Memory B cell (primary cell): Measurements from ENCODE around the gene SIK3.

ENCODE experiments used
- ATAC-seq: fragments of 150-1000 bp; cut with Tn5 transposase; 2 replicates; pipeline ENCODE4 v1.10.0; 2021; ENCODE audit warnings: low read depth, mild to moderate bottlenecking, moderate library complexity
- DNase-seq, 2 donors: peaks; one replicate each; pipeline ENCODE4 v3.0.0; 2022; ENCODE audit warnings: low spot score in 2 of 2
- H3K27ac Mint-ChIP-seq: one replicate; pipeline ENCODE4 v1.8.0; 2022; ENCODE audit warnings: mild to moderate bottlenecking, moderate library complexity, mixed read lengths
- H3K27me3 Mint-ChIP-seq: one replicate; pipeline ENCODE4 v1.8.0; 2022; ENCODE audit warnings: mixed read lengths
- H3K36me3 Mint-ChIP-seq: one replicate; pipeline ENCODE4 v1.8.0; 2022; ENCODE audit warnings: mild to moderate bottlenecking, mixed read lengths
- H3K4me1 Mint-ChIP-seq: one replicate; pipeline ENCODE4 v1.8.0; 2022; ENCODE audit warnings: mixed read lengths
- H3K4me3 Mint-ChIP-seq: one replicate; pipeline ENCODE4 v1.8.0; 2022; ENCODE audit warnings: mild to moderate bottlenecking, moderate library complexity, mixed read lengths
- H3K9me3 Mint-ChIP-seq: one replicate; pipeline ENCODE4 v1.8.0; 2022; ENCODE audit warnings: mixed read lengths

The SIK3 gene

DNA sequence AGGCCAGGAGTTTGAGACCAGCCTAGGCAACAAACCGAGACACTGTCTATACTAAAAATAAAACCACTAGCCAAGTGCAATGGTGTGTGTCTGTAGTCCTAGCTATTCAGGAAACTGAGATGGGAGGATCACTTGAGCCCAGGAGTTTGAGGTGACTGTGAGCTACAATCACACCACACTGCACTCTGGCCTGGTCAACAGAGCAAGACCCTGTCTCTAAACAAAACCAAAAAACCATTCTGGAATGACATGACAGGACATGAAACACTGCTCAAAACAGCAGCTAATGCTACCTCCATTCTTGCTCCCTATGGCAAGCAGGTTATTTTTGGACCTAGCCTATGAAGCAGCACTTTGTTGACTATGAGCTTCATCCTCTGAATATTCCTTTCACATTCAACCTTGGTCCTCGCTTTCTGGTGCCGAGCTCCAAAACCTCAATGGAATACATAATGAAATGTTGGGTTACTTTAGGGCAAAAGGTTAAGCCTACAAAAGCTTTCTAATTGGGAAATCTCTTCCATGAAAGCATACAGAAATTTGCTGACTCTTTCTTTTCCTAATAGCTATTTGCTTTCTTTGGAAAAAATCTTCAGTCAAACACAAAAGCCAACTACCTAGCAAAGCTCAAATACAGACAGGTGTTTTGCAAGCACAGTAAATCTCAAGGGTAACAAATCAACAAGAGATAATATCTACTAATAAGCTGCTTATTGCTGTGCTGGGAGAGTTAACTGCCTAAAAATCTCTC lies 21.1 kb downstream of the SIK3 start:
- Mint-ChIP-seq H3K9me3 (no peaks in the 10 kb centered on the region), H3K27me3 (no peaks in the 10 kb centered on the region), H3K4me3 (peak overlapping the region; percentile 29), H3K36me3 (peaks cover 8% of the 10 kb centered on the region), H3K4me1 (peaks cover 35% of the 10 kb centered on the region), H3K27ac (no peak overlapping the region)
- DNase-seq (no peak), ATAC-seq (no peak)

DNA sequence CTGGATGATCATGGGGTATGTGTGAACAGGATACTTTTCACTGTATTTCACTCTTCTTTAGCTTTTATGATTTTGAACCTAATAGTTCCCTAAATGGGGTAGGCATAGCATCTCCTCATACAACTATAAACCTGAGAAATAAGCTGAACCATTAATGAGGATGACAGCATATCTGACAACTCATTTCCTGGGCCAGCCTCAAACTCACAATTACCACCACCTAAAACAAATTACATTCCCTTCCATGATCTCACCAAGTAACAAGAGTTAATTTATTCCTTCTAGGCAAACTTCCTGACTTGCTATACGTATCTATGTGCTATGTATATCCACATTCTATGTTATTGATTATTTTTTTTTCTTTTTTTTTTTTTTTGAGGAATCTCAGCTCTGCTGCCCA lies 23.0 kb downstream of the SIK3 start:
- H3K4me1 Mint-ChIP-seq: peaks cover 33% of the 10 kb centered on the region
- H3K9me3 Mint-ChIP-seq: no peaks in the 10 kb centered on the region
- H3K27ac Mint-ChIP-seq: peak overlapping the region; percentile 5
- DNase-seq (no peak), ATAC-seq (no peak)
- no peaks in the 10 kb centered on the region for H3K27me3 Mint-ChIP-seq
- peaks cover 8% of the 10 kb centered on the region for H3K36me3 Mint-ChIP-seq
- no peak overlapping the region for H3K4me3 Mint-ChIP-seq

DNA sequence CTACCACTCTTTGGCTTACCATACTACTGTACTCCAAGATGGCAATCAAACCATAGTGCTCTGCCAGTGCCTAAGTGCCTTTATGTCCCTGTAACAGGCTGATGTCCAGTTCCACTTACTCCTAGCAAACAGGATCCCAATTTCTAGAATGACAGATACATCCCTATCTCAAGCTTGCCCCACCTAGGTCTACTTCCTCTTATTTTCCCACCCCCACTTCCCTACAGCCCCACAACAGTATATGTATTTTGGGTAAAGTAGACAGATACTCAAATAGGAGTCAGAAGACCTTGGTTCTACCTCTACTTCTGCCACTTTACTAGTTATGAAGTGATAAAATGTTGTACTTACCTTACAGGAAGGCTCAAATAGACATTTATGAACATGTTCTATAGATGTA lies 24.1 kb downstream of the SIK3 start:
- H3K9me3 Mint-ChIP-seq: no peaks in the 10 kb centered on the region
- peak; percentile 67 for ATAC-seq

DNA sequence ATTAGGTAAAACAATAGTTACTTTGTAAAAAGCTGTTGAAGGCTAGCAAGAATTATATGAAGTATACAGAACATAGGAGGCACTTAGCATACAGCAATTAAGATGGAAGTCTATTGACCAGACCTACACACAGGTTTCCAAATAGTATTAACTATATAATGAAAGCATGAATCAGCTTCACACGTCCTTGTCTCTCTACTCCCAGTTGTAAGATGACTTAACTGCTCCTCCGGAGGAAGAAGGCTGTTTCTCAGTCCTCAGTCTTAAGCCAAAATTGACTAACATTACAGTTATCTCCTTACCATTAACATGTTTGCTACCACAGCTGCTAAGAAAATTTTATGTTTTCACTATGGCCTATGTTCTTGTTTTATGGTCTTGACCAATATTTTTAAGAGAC lies 24.7 kb downstream of the SIK3 start:
- Mint-ChIP-seq H3K27ac (peak overlapping the region; percentile 42), H3K9me3 (no peaks in the 10 kb centered on the region), H3K4me3 (no peak overlapping the region), H3K4me1 (peaks cover 38% of the 10 kb centered on the region), H3K27me3 (no peaks in the 10 kb centered on the region), H3K36me3 (peaks cover 8% of the 10 kb centered on the region)
- ATAC-seq (no peak), DNase-seq (no peak)

More for the DNA sequence above, 24.1 kb downstream of the SIK3 start:
- no peak for DNase-seq
- Mint-ChIP-seq H3K4me3 (no peak overlapping the region), H3K27ac (peak overlapping the region; percentile 42), H3K36me3 (peaks cover 9% of the 10 kb centered on the region), H3K4me1 (peaks cover 37% of the 10 kb centered on the region), H3K27me3 (no peaks in the 10 kb centered on the region)

DNA sequence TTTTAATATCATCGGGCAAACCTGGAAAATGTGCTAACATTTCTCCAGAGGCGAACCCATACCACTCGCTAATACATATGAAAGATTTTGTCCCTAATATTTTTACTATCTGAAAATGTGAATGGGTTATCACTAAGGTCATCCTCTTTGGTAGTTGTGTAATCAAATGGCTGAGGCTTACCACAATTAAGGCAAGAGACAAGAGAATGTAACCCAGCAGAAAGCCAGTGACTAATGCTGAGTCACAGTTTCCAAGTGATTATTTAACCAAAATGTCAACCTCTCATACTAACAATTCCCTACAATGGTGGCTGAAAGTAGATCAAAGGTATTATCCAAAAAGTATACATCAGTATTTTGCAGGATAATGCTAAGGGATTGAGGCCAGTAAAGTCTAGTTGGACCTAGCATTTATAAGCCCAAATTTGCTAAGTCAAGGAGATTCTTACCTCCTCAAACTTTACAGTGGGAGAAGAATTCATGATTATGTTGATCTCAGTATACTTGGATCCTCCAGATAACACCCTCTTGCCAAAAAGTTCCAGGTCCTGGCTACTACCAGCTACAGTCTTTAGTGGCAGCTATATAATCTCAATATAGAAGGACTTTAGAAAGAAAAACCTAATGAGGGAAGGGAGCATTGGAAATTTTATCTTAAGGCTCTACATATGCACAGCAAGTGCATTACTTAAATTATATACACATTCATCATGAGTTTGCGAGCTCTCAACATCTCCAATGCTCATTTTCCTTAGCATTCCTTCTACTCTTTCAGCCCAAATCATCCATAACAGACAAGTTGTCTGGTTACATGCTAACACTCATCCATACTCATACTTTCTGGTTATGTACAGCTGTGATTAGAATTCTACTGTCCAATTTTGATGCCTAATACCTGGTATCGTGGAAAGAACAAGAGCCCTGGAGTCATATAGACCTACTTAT lies 25.4 kb downstream of the SIK3 start:
- H3K27me3 Mint-ChIP-seq: no peaks in the 10 kb centered on the region
- ATAC-seq: no peak
- no peaks in the 10 kb centered on the region for H3K9me3 Mint-ChIP-seq
- no peak overlapping the region for H3K4me3 Mint-ChIP-seq
- peaks cover 8% of the 10 kb centered on the region for H3K36me3 Mint-ChIP-seq
- DNase-seq: no peak
- peaks cover 38% of the 10 kb centered on the region for H3K4me1 Mint-ChIP-seq
- H3K27ac Mint-ChIP-seq: no peak overlapping the region

DNA sequence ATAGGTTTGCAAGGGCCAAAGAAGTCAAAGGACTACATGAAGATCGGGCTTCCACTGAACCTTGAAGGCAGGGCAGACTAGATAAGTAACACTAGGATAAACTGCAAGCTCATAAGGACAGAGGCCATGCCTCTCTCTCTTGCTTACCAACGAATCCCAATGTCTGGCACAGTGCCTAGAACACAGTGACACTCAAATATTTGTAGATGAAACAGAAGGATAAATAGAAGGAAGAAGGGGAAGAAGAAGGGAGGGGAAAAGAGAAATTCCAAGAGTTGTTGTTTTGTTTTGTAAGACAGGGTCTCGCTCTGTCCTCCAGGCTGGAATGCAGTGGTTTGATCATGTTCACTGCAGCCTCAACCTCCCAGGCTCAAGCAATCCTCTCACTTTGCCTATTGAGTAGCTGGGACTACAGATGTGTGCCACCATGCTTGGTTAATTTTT lies 26.9 kb downstream of the SIK3 start:
- H3K4me3 Mint-ChIP-seq: no peak overlapping the region
- no peak for ATAC-seq
- H3K4me1 Mint-ChIP-seq: peaks cover 35% of the 10 kb centered on the region
- no peak overlapping the region for H3K27ac Mint-ChIP-seq
- no peaks in the 10 kb centered on the region for H3K27me3 Mint-ChIP-seq
- no peak for DNase-seq
- no peaks in the 10 kb centered on the region for H3K9me3 Mint-ChIP-seq
- H3K36me3 Mint-ChIP-seq: peaks cover 13% of the 10 kb centered on the region

DNA sequence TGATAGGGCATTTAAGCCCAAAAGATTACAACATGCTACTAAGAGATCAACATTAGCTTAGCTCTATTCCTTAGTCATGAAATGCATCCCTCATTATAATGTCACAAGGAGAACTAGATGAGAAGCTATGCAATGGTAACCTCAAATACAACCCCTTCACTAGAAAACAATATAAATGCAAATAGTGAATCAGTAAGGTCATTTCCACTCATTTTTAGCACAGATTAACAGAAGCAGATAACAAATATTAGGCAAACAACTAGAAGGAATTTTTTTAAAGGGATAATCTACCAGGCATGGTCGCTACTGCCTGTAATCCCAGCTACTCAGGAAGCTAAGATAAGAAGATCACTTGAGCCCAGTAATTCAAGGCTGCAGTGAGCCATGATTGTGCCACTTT lies 28.2 kb downstream of the SIK3 start:
- Mint-ChIP-seq H3K27ac (peak overlapping the region; percentile 48), H3K4me3 (no peak overlapping the region), H3K4me1 (peaks cover 34% of the 10 kb centered on the region), H3K9me3 (no peaks in the 10 kb centered on the region), H3K36me3 (peaks cover 13% of the 10 kb centered on the region), H3K27me3 (no peaks in the 10 kb centered on the region)
- ATAC-seq (no peak), DNase-seq (no peak)

DNA sequence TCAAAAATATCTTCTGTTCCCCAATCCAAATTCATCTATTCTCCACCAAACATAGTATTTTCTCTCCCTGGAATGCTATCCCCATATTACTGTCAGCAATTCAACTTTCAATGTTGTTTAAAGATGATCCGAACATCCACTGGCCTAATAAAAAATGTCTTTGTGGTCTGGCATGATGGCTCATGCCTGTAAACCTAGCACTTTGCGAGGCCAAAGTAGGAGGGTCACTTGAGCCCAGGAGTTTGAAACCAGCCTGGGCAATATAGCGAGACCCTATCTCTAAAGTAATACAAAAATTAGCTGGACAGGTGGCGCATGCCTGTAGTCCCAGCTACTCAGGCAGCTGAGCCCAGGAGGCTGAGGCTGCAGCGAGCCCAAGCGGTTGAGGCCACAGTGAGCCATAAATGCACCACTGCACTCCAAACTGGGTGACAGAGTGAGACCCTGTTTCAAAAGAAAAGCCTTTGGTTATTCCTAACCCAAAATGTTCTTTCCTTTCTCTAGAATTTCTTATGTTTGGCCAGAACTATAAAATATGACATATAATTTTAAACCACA lies 29.8 kb downstream of the SIK3 start:
- no peaks in the 10 kb centered on the region for H3K9me3 Mint-ChIP-seq
- DNase-seq: no peak
- ATAC-seq: no peak
- no peaks in the 10 kb centered on the region for H3K27me3 Mint-ChIP-seq
- peaks cover 35% of the 10 kb centered on the region for H3K4me1 Mint-ChIP-seq
- no peak overlapping the region for H3K4me3 Mint-ChIP-seq
- H3K27ac Mint-ChIP-seq: peak overlapping the region; percentile 59
- peaks cover 11% of the 10 kb centered on the region for H3K36me3 Mint-ChIP-seq

DNA sequence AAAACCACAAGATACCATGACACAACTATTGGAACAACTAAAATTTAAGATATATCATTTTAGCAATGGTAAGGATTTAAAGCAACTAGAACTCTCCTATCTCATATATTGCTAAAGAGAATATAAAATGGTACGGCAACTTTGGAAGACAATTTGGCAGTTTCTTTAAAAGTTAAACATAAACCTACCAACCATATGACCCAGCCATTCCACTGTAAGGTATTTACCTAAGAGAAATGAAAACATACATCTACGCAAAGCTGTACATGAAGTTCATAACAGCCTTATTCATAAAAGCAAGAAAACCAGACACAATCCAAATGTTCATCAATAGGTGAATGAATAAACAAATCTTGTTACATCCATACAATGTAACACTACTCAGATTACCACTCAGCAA lies 31.3 kb downstream of the SIK3 start:
- H3K27me3 Mint-ChIP-seq: no peaks in the 10 kb centered on the region
- H3K4me3 Mint-ChIP-seq: no peak overlapping the region
- peak overlapping the region; percentile 39 for H3K27ac Mint-ChIP-seq
- ATAC-seq (no peak), DNase-seq (no peak)
- peaks cover 38% of the 10 kb centered on the region for H3K4me1 Mint-ChIP-seq
- H3K36me3 Mint-ChIP-seq: peaks cover 11% of the 10 kb centered on the region
- H3K9me3 Mint-ChIP-seq: no peaks in the 10 kb centered on the region

DNA sequence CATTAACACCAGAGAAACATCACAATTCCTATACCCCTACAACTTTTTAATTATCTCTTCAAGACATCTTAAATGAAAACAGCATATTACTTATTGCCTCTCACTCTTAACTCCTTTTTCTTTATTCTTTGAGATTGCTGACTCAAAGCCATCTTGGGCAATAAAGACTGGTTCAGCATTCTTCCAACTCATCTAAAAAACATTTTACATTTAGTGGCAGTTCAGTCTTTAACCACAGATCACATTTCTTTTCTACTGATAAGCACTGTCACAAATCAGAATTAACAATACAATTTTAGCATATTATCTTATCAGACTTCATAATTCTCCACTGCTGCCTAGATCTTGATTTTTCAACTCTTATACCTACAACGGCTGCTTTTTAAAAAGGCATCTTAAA lies 34.0 kb downstream of the SIK3 start:
- peaks cover 9% of the 10 kb centered on the region for H3K36me3 Mint-ChIP-seq
- H3K27ac Mint-ChIP-seq: peak overlapping the region; percentile 88
- peak overlapping the region; percentile 37 for H3K4me3 Mint-ChIP-seq
- no peak for ATAC-seq
- H3K4me1 Mint-ChIP-seq: peaks cover 44% of the 10 kb centered on the region
- no peaks in the 10 kb centered on the region for H3K9me3 Mint-ChIP-seq
- no peak for DNase-seq
- H3K27me3 Mint-ChIP-seq: no peaks in the 10 kb centered on the region

DNA sequence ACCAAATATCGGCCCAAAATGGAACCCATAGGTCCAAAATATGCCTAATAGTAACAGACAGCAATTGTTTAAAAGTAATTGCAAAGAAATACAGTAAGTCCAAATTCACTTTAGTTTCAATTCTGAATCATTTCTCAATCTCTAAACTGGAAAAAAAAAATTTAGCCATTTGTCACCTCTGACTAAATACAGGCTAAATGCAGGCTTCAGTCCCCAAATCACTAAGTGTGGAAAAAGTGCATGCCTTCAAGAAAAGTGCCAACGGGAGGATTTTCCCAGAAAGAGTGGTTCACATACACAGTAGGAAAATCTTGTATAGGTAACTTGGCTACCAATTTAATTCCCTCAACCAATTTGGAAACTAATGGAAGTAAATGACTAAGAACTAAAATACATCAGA lies 35.7 kb downstream of the SIK3 start:
- ATAC-seq (no peak), DNase-seq (no peak)
- Mint-ChIP-seq H3K9me3 (no peaks in the 10 kb centered on the region), H3K4me3 (no peak overlapping the region), H3K27me3 (no peaks in the 10 kb centered on the region), H3K27ac (peak overlapping the region; percentile 88), H3K4me1 (peaks cover 51% of the 10 kb centered on the region), H3K36me3 (peaks cover 16% of the 10 kb centered on the region)

DNA sequence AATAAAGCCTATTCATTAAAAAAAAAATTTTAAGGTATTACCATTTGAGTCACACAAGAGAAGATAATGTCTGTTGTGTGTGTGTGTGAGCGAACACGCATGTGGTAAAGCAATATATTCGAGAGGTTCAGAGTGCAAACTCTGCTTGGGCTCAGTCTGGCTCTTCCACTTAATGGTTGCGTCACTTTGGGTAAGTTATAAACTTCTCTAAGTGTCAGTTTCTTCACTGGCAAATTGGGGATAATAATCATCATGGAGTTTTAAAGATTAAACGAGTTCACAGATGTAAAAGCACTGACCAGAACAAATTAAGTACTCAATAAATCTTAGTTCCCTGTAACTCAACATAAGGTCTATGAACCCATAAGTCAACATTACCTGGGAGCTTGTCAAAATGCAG lies 37.0 kb downstream of the SIK3 start:
- no peak for ATAC-seq
- no peak overlapping the region for H3K27ac Mint-ChIP-seq

DNA sequence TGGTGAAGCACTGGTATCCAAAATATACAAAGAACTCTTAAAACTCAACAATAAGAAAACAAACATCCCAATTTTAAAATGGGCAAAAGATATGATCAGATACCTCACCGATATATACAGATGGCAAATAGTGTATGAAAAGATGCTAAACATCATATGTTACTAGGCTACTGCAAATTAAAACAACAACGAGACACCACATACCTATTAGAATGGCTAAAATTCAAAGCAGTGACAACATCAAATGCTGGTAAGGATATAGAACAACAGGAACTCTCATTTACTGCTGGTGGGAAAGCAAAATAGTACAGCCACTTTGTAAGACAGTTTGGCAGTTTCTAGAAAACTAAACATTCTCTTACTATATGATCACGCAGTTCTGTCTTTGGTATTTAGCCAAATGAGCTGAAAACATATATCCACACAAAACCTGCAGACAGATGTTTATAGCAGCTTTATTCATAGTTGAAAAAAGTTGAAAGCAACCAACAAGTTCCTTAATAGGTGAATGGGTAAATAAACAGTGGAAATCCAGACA lies 38.5 kb downstream of the SIK3 start:
- Mint-ChIP-seq H3K4me1 (peaks cover 53% of the 10 kb centered on the region), H3K27me3 (no peaks in the 10 kb centered on the region), H3K36me3 (peaks cover 18% of the 10 kb centered on the region), H3K4me3 (no peak overlapping the region), H3K9me3 (no peaks in the 10 kb centered on the region), H3K27ac (peak overlapping the region; percentile 51)
- DNase-seq (no peak), ATAC-seq (no peak)

More for the DNA sequence above, 37.0 kb downstream of the SIK3 start:
- DNase-seq: no peak
- H3K36me3 Mint-ChIP-seq: peaks cover 13% of the 10 kb centered on the region
- peaks cover 48% of the 10 kb centered on the region for H3K4me1 Mint-ChIP-seq
- H3K27me3 Mint-ChIP-seq: no peaks in the 10 kb centered on the region
- H3K4me3 Mint-ChIP-seq: no peak overlapping the region
- no peaks in the 10 kb centered on the region for H3K9me3 Mint-ChIP-seq

DNA sequence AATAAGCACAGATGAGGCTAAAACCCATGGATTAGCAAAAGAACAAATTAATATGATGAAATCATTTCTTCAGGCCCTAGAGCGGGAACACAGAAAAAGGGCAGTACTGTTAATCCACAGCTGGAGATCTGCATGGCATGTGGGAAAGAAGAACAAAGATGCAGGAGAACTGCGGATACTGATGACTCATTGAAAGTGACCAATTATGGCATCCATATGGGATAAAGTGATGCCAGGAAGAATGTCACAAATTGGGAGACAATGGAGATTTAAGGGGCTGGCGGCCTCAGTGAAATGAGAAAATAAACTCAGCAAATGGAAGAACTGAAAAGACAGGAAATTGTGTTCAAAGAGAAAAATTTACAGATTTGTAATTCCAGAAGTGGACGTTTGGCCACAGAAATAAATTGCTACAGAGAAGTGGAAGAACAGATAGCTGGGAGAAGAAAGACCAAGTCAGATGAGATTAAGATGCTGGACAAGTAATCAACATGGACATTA lies 39.4 kb downstream of the SIK3 start:
- Mint-ChIP-seq H3K4me3 (no peak overlapping the region), H3K27ac (peak overlapping the region; percentile 3)

More for the DNA sequence above, 39.4 kb downstream of the SIK3 start:
- peaks cover 55% of the 10 kb centered on the region for H3K4me1 Mint-ChIP-seq
- no peaks in the 10 kb centered on the region for H3K9me3 Mint-ChIP-seq
- no peak for DNase-seq
- H3K27me3 Mint-ChIP-seq: no peaks in the 10 kb centered on the region
- ATAC-seq: no peak
- peaks cover 21% of the 10 kb centered on the region for H3K36me3 Mint-ChIP-seq
